ENCODE measurements around the gene STX1B.

Gene STX1B

GRCh38 chr16:31029272-31029671, 18.8 kb upstream of the STX1B start:
- H3K36me3 ChIP-seq (ENCODE audit: insufficient read depth, low read length), result no peaks in the 10 kb centered on the region
- H3K4me3 ChIP-seq (ENCODE audit: low read length, poor library complexity, severe bottlenecking), result no peak overlapping the region
- H3K27me3 ChIP-seq (ENCODE audit: insufficient read depth, low read length, poor library complexity, severe bottlenecking), result no peaks in the 10 kb centered on the region
- H3K79me2 ChIP-seq (ENCODE audit: insufficient read depth, low read length), result 0 out of 2 replicates have a peak, but pooled peaks cover 5% of the 10 kb centered on the region
- no peaks in the 10 kb centered on the region for H3F3A ChIP-seq (ENCODE audit: low read depth)
- no peak overlapping the region for H3K4me2 ChIP-seq (ENCODE audit: low read depth, low read length, poor library complexity, severe bottlenecking)
- H4K20me1 ChIP-seq (ENCODE audit: insufficient read depth, low read length, poor library complexity, severe bottlenecking), result no peaks in the 10 kb centered on the region
- no peak overlapping the region for H2AFZ ChIP-seq (ENCODE audit: low read length)
- peaks cover 6% of the 10 kb centered on the region for H3K4me1 ChIP-seq (ENCODE audit: insufficient read depth, low read length, poor library complexity, severe bottlenecking)
- H3K9ac ChIP-seq (ENCODE audit: low read depth, low read length, poor library complexity, severe bottlenecking), result no peak overlapping the region
- no peaks in the 10 kb centered on the region for H3K9me3 ChIP-seq (ENCODE audit: insufficient read depth, low read depth, low read length)
- H3K9me2 ChIP-seq (replicated peaks; ENCODE audit: low read depth, low read length), result no peaks in the 10 kb centered on the region
- no peak for TF ChIP-seq CTCF (conservative IDR thresholded peaks at IDR 0.05; ENCODE audit: low read length)
- TF ChIP-seq EZH2phosphoT487 (IDR thresholded peaks at IDR 0.05; ENCODE audit: borderline replicate concordance), result no peak

GRCh38 chr16:31025339-31025738, 14.9 kb upstream of the STX1B start:
- Histone ChIP-seq H2AFZ (ENCODE audit: low read length) (no peak overlapping the region; the same call in 1 of the 2 replicates), H3K4me2 (ENCODE audit: low read depth, low read length, poor library complexity, severe bottlenecking) (no peak overlapping the region), H3K9ac (ENCODE audit: low read depth, low read length, poor library complexity, severe bottlenecking) (no peak overlapping the region)

GRCh38 chr16:31023627-31024226, 13.3 kb upstream of the STX1B start:
- Histone ChIP-seq H3K9me2 (replicated peaks; ENCODE audit: low read depth, low read length) (no peaks in the 10 kb centered on the region), H3F3A (ENCODE audit: low read depth) (no peaks in the 10 kb centered on the region), H3K4me3 (ENCODE audit: low read length, poor library complexity, severe bottlenecking) (no peak overlapping the region), H3K9ac (ENCODE audit: low read depth, low read length, poor library complexity, severe bottlenecking) (no peak overlapping the region), H3K4me2 (ENCODE audit: low read depth, low read length, poor library complexity, severe bottlenecking) (no peak overlapping the region), H3K36me3 (ENCODE audit: insufficient read depth, low read length) (no peaks in the 10 kb centered on the region), H3K27me3 (ENCODE audit: insufficient read depth, low read length, poor library complexity, severe bottlenecking) (no peaks in the 10 kb centered on the region), H3K79me2 (ENCODE audit: insufficient read depth, low read length) (no peaks in the 10 kb centered on the region), H3K4me1 (ENCODE audit: insufficient read depth, low read length, poor library complexity, severe bottlenecking) (no peaks in the 10 kb centered on the region), H2AFZ (ENCODE audit: low read length) (no peak overlapping the region), H3K9me3 (ENCODE audit: insufficient read depth, low read depth, low read length) (no peaks in the 10 kb centered on the region), H4K20me1 (ENCODE audit: insufficient read depth, low read length, poor library complexity, severe bottlenecking) (no peaks in the 10 kb centered on the region)
- TF ChIP-seq CTCF (conservative IDR thresholded peaks at IDR 0.05; ENCODE audit: low read length) (no peak), EZH2phosphoT487 (IDR thresholded peaks at IDR 0.05; ENCODE audit: borderline replicate concordance) (no peak)

More at GRCh38 chr16:31025339-31025738, 14.9 kb upstream of the STX1B start:
- no peaks in the 10 kb centered on the region for H3K79me2 ChIP-seq (ENCODE audit: insufficient read depth, low read length)
- no peaks in the 10 kb centered on the region for H3K9me3 ChIP-seq (ENCODE audit: insufficient read depth, low read depth, low read length)
- no peaks in the 10 kb centered on the region for H3K9me2 ChIP-seq (replicated peaks; ENCODE audit: low read depth, low read length)
- H4K20me1 ChIP-seq (ENCODE audit: insufficient read depth, low read length, poor library complexity, severe bottlenecking), result no peaks in the 10 kb centered on the region
- no peaks in the 10 kb centered on the region for H3K4me1 ChIP-seq (ENCODE audit: insufficient read depth, low read length, poor library complexity, severe bottlenecking)
- TF ChIP-seq CTCF (conservative IDR thresholded peaks at IDR 0.05; ENCODE audit: low read length) (no peak), EZH2phosphoT487 (IDR thresholded peaks at IDR 0.05; ENCODE audit: borderline replicate concordance) (no peak)
- no peak overlapping the region for H3K4me3 ChIP-seq (ENCODE audit: low read length, poor library complexity, severe bottlenecking)
- no peaks in the 10 kb centered on the region for H3K27me3 ChIP-seq (ENCODE audit: insufficient read depth, low read length, poor library complexity, severe bottlenecking)
- H3F3A ChIP-seq (ENCODE audit: low read depth), result no peaks in the 10 kb centered on the region
- no peaks in the 10 kb centered on the region for H3K36me3 ChIP-seq (ENCODE audit: insufficient read depth, low read length)
